GM12878 (cell line): ENCODE data around the gene CREB5. TPM values are rescaled to one million over a fixed set of nuclear protein-coding genes. Genes with fewer than 3 reads are reported as not detected.
A peak's percentile ranks its signal among the peaks of the same experiment; 100 is the strongest.

Experiments used
- ATAC-seq: fragments of 200-7000 bp; cut with Tn5 transposase; 3 replicates; pipeline ENCODE4 v1.9.1; 2020; ENCODE audit warnings: mild to moderate bottlenecking, moderate library complexity
- BruUV-seq: library from RNA; stranded (reverse); fragments of 400-500 nt; replicated peaks from 2 replicates; lab custom pipeline; 2021; lab: Mats Ljungman, UMichigan
- CTCF ChIA-PET: fragments of 300-600 bp; sonication (Branson Sonifier 250); formaldehyde crosslinking; extraction: SDS; loops from one replicate; lab custom pipeline; 2021; ENCODE audit warnings: inconsistent platforms; lab: Yijun Ruan, JAX
- POLR2A ChIA-PET: fragments of 350-600 bp; formaldehyde crosslinking; extraction: SDS; loops from one replicate; lab custom pipeline; 2021; ENCODE audit warnings: inconsistent platforms; lab: Charles Lee
- RAD21 ChIA-PET: fragments of 300-600 bp; sonication (Branson Sonifier 250); formaldehyde crosslinking; loops from one replicate; lab custom pipeline; 2023; ENCODE audit warnings: antibody characterized with exemption; ENCODE audit not compliant: unreplicated experiment; lab: Charles Lee
- SMC1A ChIA-PET: fragments of 300-600 bp; sonication (Branson Sonifier 250); formaldehyde crosslinking; loops from one replicate; lab custom pipeline; 2023; ENCODE audit not compliant: unreplicated experiment, uncharacterized antibody; lab: Charles Lee
- DNase-seq: peaks from one replicate; pipeline ENCODE4 v3.0.0-alpha.2; 2011; ENCODE audit warnings: low read depth, low spot score
- FAIRE-seq: peaks from 3 replicates; lab custom pipeline; 2011; peaks lifted over from hg19 to GRCh38; lab: Jason Lieb, UNC
- H2AFZ ChIP-seq: 2 replicates; pipeline ENCODE4 v1.6.0; 2011; ENCODE audit warnings: low read depth, low read length, control low read depth; ENCODE audit not compliant: control insufficient read depth
- H3K27ac ChIP-seq: 2 replicates; pipeline ENCODE4 v1.5.1; 2011; ENCODE audit warnings: control low read depth; ENCODE audit not compliant: control insufficient read depth, insufficient read depth
- H3K27me3 ChIP-seq, 2 experiments: replicated peaks in 1 of 2; 2 replicates each; pipeline versions ENCODE4 v1.6.0 to v1.6.1; 2011; ENCODE audit warnings: low read length in 1 of 2; ENCODE audit not compliant: control insufficient read depth in 2 of 2, insufficient read depth in 2 of 2
- H3K36me3 ChIP-seq, 2 experiments: 2 replicates each; pipeline ENCODE4 v1.5.1; 2011; ENCODE audit warnings: low read length in 1 of 2; ENCODE audit not compliant: control insufficient read depth in 2 of 2, insufficient read depth in 2 of 2
- H3K4me1 ChIP-seq: 2 replicates; pipeline ENCODE4 v1.6.1; 2011; ENCODE audit warnings: mild to moderate bottlenecking, low read length, moderate library complexity, mixed read lengths; ENCODE audit not compliant: control insufficient read depth, insufficient read depth
- H3K4me2 ChIP-seq: 2 replicates; pipeline ENCODE4 v1.6.0; 2011; ENCODE audit warnings: control low read depth; ENCODE audit not compliant: control insufficient read depth, insufficient read depth
- H3K4me3 ChIP-seq: fragments of 200-600 bp; sonication (generic); 2 replicates; pipeline ENCODE4 v1.5.1; 2016
- H3K79me2 ChIP-seq: 2 replicates; pipeline ENCODE4 v1.6.0; 2011; ENCODE audit warnings: low read length; ENCODE audit not compliant: control insufficient read depth, insufficient read depth
- H3K9ac ChIP-seq: 2 replicates; pipeline ENCODE4 v1.8.0; 2011; ENCODE audit warnings: low read length, control low read depth, mixed read lengths; ENCODE audit not compliant: control insufficient read depth, insufficient read depth
- H3K9me3 ChIP-seq: replicated peaks from 3 replicates; pipeline ENCODE4 v1.5.1; 2011; ENCODE audit warnings: mild to moderate bottlenecking, low read length; ENCODE audit not compliant: control insufficient read depth, insufficient read depth
- H4K20me1 ChIP-seq: 2 replicates; pipeline ENCODE4 v1.6.0; 2011; ENCODE audit not compliant: control insufficient read depth, insufficient read depth
- BCL11A ChIP-seq: IDR thresholded peaks from 2 replicates; pipeline ENCODE4 v1.6.1; 2011; ENCODE audit warnings: low read depth, low read length
- EED ChIP-seq: sonication (generic); IDR thresholded peaks from 2 replicates; pipeline ENCODE4 v1.6.1; 2016; ENCODE audit warnings: antibody characterized with exemption, low read depth
- NFIC ChIP-seq: IDR thresholded peaks from 2 replicates; pipeline ENCODE4 v1.6.1; 2012; ENCODE audit warnings: low read depth, mild to moderate bottlenecking, inconsistent platforms, low read length, moderate library complexity
- SMAD1 ChIP-seq: fragments of 450-650 bp; IDR thresholded peaks from 2 replicates; pipeline ENCODE4 v1.6.1; 2018; ENCODE audit warnings: mild to moderate bottlenecking, low read depth; ENCODE audit not compliant: partially characterized antibody
- STAT1 ChIP-seq: fragments of 450-650 bp; conservative IDR thresholded peaks from 2 replicates; pipeline ENCODE4 v1.6.1; 2014; ENCODE audit warnings: antibody characterized with exemption, mild to moderate bottlenecking
- WGBS: methylation state at CpG from one replicate; pipeline ENCODE4 v1.1.6; 2016; ENCODE audit warnings: low lambda C conversion rate; ENCODE audit not compliant: insufficient replicate concordance, insufficient coverage; ENCODE audit errors: missing lambda C conversion rate; 5-methylcytosine and 5-hydroxymethylcytosine counted together
- in situ Hi-C: fragments of 300-500 bp; cut with MboI; formaldehyde crosslinking; loops from 9 replicates; pipeline ENCODE4 v1.14.3; 2018; ENCODE audit warnings: mixed read lengths
- intact Hi-C: fragments of 100-400 bp; cut with micrococcal nuclease; formaldehyde crosslinking; loops from one replicate; pipeline ENCODE4 v1.14.2; 2022; ENCODE audit not compliant: unreplicated experiment
- polyA plus RNA-seq, 11 experiments: library from polyadenylated mRNA; depleted of rRNA in 4 of 11; unstranded in 6 of 11; stranded (reverse) in 5 of 11; fragments of >200 nt; fragmentation: Nextera tagmentation in 4 of 11; fragmentation: Illumina TruSeq in 1 of 11; extraction: Ambion mirVana in 4 of 11; extraction: Trizol in 1 of 11; gene quantifications; 1 replicate in 1 of 11; 2 replicates in 10 of 11; pipeline versions ENCODE4 v1.2.1 to v1.2.3, GENCODE V29; 2011 to 2016; ENCODE audit warnings: inconsistent platforms in 2 of 11, missing spikeins in 2 of 11, low read depth in 1 of 11
- total RNA-seq, 4 experiments: library from RNA; depleted of rRNA in 3 of 4; stranded (reverse); fragments of >200 nt in 3 of 4; fragmentation: Illumina TruSeq in 1 of 4; extraction: Trizol in 1 of 4; gene quantifications; 2 replicates each; pipeline versions ENCODE4 v1.2.1 to v1.2.3, GENCODE V29; 2013 to 2021
- TF ChIP-seq, protein P1 (sequence below): IDR thresholded peaks from 2 replicates; pipeline ENCODE4 v1.6.1; 2012; ENCODE audit warnings: low read length, inconsistent platforms

The CREB5 gene
- total and polyA plus RNA-seq, 10 of the 15 experiments (the other 5 are each of a cell fraction or from before 2014, with no cell fraction given), result 12.9 to 74.1 (median 53.0) TPM

DNA sequence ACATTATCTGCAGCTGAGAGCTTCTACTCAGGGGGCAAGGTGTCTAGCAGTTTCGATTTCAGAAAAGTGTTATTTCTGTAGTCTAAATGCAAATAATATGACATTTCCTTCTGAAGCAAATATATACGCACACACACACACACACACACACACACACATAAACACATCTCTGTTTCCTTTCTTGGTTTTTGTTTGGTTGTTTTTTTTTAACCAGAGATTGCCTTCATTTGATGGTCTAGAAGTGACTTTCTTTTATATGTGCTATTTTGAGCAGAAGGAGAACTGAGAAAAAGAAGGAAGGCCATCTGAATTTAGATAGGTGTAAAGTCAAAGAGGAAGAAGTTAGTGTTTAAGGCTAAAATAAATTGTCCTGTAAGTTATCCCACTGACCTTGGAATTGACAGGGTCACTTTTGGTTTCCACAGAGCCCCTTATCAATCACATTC lies 403.6 kb downstream of the CREB5 start (continued):
- TF ChIP-seq, protein P1, sequence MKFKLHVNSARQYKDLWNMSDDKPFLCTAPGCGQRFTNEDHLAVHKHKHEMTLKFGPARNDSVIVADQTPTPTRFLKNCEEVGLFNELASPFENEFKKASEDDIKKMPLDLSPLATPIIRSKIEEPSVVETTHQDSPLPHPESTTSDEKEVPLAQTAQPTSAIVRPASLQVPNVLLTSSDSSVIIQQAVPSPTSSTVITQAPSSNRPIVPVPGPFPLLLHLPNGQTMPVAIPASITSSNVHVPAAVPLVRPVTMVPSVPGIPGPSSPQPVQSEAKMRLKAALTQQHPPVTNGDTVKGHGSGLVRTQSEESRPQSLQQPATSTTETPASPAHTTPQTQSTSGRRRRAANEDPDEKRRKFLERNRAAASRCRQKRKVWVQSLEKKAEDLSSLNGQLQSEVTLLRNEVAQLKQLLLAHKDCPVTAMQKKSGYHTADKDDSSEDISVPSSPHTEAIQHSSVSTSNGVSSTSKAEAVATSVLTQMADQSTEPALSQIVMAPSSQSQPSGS, result peak; percentile 99
- no peak for TF ChIP-seq SMAD1
- peak; percentile 83; the same call in 1 of the 2 replicates for TF ChIP-seq BCL11A
- no peak for TF ChIP-seq STAT1
- TF ChIP-seq NFIC, result peak; percentile 99

DNA sequence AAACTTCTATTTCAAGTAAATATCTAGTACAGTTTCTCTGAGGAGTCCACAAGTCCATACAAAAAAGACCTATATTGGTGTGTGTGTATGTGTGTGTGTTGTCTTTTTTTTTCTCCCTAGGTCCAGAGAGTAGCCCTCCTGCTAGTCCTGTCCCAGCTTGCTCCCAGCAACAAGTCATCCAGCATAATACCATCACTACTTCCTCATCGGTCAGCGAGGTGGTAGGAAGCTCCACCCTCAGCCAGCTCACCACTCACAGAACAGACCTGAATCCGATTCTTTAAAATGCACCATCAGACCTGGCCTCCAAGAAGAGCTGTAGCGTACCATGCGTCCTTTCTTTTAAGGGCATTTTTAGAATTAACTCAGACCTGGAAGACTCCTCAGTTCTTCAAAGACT lies 406.7 kb downstream of the CREB5 start:
- H3K27ac ChIP-seq, result no peak overlapping the region
- POLR2A ChIA-PET, result no interaction called here
- SMC1A ChIA-PET, result no interaction called here
- H3K4me1 ChIP-seq, result peaks cover 22% of the 10 kb centered on the region
- no peak for TF ChIP-seq EED
- no peaks in the 10 kb centered on the region for H3K27me3 ChIP-seq
- in situ Hi-C loops, result no loop called here
- H3K9ac ChIP-seq, result no peak overlapping the region
- intact Hi-C loops, result loop anchor here (5.0 to 10.0 kb wide), 2 partner anchors 117 to 334 kb away; no protein-coding TSS in a partner anchor
- no peaks in the 10 kb centered on the region for H3K79me2 ChIP-seq
- ATAC-seq (no peak), DNase-seq (no peak), FAIRE-seq (no peak)
- no peaks in the 10 kb centered on the region for H4K20me1 ChIP-seq
- H3K4me3 ChIP-seq, result no peak overlapping the region
- no peak overlapping the region for H3K4me2 ChIP-seq
- H3K36me3 ChIP-seq, result peaks cover 0 to 2% of the 10 kb centered on the region in 2 experiments; a peak in 2 of 4 replicates
- H3K9me3 ChIP-seq, result no peaks in the 10 kb centered on the region; the same call in 2 of the 3 replicates
- no peak overlapping the region for H2AFZ ChIP-seq
- RAD21 ChIA-PET, result no interaction called here
- BruUV-seq, result no TSS peak
- CTCF ChIA-PET, result interaction anchor here (0.8 kb wide), 1 partner anchor 27 kb away, joined by 3 read pairs; no protein-coding TSS in a partner anchor
- 98% methylated on average over 5 of the region's 5 CpGs for WGBS
